Right atrium auricular region (tissue), 2 donors: ENCODE measurements around the gene RPN2. TPM values are rescaled to one million over a fixed set of nuclear protein-coding genes. Genes with fewer than 3 reads are reported as not detected.

Source experiments
- DNase-seq: peaks from one replicate; pipeline ENCODE4 v3.0.0-alpha.2; 2019; ENCODE audit warnings: low spot score
- H3K27ac ChIP-seq, 2 donors: fragments of 200-600 bp; sonication (generic); 1 replicate in 1 of 2; 2 replicates in 1 of 2; pipeline ENCODE4 v1.5.1; 2016 to 2019
- H3K27me3 ChIP-seq, 2 donors: fragments of 200-600 bp; sonication (generic); one replicate each; pipeline versions ENCODE4 v1.5.1 to v1.6.0; 2017 to 2019
- H3K36me3 ChIP-seq: fragments of 200-600 bp; sonication (generic); one replicate; pipeline ENCODE4 v1.5.1; 2016
- H3K4me1 ChIP-seq, 2 donors: fragments of 200-600 bp; sonication (generic); one replicate each; pipeline versions ENCODE4 v1.5.1 to v1.6.0; 2017 to 2019
- H3K4me3 ChIP-seq, 2 donors: fragments of 200-600 bp; sonication (generic); 1 replicate in 1 of 2; 2 replicates in 1 of 2; pipeline ENCODE4 v1.5.1; 2017 to 2019; ENCODE audit warnings: mild to moderate bottlenecking in 1 of 2, moderate library complexity in 1 of 2
- H3K9me3 ChIP-seq, 2 donors: fragments of 200-600 bp; sonication (generic); one replicate each; pipeline ENCODE4 v1.5.1; 2019
- total RNA-seq, 2 donors: library from RNA; depleted of rRNA; stranded (reverse); fragments of >200 nt; gene quantifications; one replicate each; pipeline ENCODE4 v1.1.0, GENCODE V29; 2016
- TF ChIP-seq, protein P1 (sequence below), 2 donors: fragments of 200-600 bp; sonication (generic); IDR thresholded peaks; one replicate each; pipeline ENCODE4 v1.5.1; 2019; ENCODE audit warnings: antibody characterized with exemption in 2 of 2

The RPN2 gene
- total RNA-seq, 2 donors from 2014 or later, result 126 to 129 TPM

GRCh38 chr20:37200926-37201826 is 22.0 kb downstream of the RPN2 start:
- no peaks in the 10 kb centered on the region for H3K27me3 ChIP-seq
- DNase-seq, result no peak
- peaks cover 0 to 14% of the 10 kb centered on the region in 2 donors for H3K4me1 ChIP-seq
- H3K9me3 ChIP-seq, result no peaks in the 10 kb centered on the region
- H3K27ac ChIP-seq, result peak overlapping the region in 1 of 2 donors; percentile 63
- TF ChIP-seq, protein P1, sequence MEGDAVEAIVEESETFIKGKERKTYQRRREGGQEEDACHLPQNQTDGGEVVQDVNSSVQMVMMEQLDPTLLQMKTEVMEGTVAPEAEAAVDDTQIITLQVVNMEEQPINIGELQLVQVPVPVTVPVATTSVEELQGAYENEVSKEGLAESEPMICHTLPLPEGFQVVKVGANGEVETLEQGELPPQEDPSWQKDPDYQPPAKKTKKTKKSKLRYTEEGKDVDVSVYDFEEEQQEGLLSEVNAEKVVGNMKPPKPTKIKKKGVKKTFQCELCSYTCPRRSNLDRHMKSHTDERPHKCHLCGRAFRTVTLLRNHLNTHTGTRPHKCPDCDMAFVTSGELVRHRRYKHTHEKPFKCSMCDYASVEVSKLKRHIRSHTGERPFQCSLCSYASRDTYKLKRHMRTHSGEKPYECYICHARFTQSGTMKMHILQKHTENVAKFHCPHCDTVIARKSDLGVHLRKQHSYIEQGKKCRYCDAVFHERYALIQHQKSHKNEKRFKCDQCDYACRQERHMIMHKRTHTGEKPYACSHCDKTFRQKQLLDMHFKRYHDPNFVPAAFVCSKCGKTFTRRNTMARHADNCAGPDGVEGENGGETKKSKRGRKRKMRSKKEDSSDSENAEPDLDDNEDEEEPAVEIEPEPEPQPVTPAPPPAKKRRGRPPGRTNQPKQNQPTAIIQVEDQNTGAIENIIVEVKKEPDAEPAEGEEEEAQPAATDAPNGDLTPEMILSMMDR (IDR thresholded peaks at IDR 0.05), result no peak
- H3K4me3 ChIP-seq, result no peak overlapping the region
- peaks cover 45% of the 10 kb centered on the region for H3K36me3 ChIP-seq

DNA sequence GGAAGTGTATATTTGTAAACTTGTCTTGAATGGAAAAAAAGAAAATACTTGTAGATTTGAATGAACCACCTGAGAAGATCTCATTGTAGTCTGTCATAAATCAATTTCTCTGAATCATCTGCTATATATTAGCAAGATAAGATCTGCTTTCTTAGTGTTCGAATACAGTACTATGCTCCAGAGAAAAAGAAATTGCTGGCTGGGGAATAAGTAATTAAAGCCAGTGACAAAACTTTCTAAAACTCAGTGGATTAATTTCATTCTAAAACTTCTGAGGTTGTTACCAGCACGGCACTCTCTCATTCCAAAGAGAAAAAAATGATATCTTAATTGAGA is 22.7 kb downstream of the RPN2 start:
- H3K9me3 ChIP-seq, result no peaks in the 10 kb centered on the region
- peaks cover 0 to 14% of the 10 kb centered on the region in 2 donors for H3K4me1 ChIP-seq
- no peak for DNase-seq
- H3K27me3 ChIP-seq, result no peaks in the 10 kb centered on the region
- H3K27ac ChIP-seq, result peak overlapping the region; percentile 26 to 63
- no peak overlapping the region for H3K4me3 ChIP-seq
- peaks cover 49% of the 10 kb centered on the region for H3K36me3 ChIP-seq
- TF ChIP-seq, protein P1 (IDR thresholded peaks at IDR 0.05), result no peak

DNA sequence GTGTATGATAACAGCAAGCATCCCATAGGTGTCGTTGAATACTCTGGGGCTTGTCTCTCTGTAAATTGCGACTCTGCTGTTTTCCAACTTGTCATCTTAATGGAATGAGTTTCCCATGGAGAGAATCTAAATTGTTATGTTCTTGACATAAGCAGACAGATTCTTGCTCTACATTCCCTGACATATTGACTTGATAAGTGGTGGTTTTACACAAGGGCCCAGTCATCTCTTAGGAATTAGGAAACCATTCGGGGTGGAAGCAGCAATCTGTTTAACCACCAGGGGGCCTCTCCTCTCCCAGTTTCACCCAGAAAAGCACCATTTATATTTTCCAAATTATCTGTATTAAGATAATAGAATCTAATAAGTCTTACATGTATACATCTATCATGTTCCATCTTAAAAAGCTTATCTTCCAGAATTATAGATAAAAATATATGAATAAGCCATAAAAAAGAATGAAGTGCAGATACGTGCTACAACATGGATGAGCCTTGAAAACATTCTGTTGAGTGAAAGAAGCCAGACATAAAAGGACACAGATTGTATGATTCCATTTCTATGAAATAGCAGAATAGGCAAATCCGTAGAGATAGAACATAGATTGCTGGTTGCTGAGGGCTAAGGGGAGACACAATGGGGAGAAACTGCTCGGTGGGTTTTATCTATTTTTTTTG is 23.3 kb downstream of the RPN2 start:
- no peak for DNase-seq
- no peaks in the 10 kb centered on the region for H3K9me3 ChIP-seq
- H3K36me3 ChIP-seq, result peaks cover 55% of the 10 kb centered on the region
- no peaks in the 10 kb centered on the region for H3K27me3 ChIP-seq
- peak overlapping the region; percentile 26 to 63 for H3K27ac ChIP-seq
- TF ChIP-seq, protein P1 (IDR thresholded peaks at IDR 0.05), result peak; percentile 81 to 83
- H3K4me1 ChIP-seq, result peaks cover 0 to 14% of the 10 kb centered on the region in 2 donors
- no peak overlapping the region for H3K4me3 ChIP-seq

DNA sequence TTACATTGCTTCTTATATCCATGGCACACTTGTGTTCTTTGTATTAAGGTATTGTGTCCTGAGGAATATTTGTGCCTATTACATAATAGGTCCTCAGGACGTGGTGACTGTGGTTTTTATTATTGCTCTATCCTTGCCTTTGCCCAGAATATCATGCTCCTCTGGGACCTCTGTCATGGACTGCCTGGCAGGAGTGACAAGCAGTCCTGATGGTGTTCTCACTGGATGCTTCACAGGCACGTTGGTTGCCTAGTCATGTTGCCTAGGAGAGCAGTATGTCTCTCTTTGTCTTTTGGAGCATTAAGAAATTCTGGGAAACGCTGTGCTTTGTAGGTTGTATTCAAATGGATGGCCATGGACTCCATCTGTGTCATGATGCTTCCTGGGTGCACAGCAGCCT is 24.9 kb downstream of the RPN2 start:
- H3K4me1 ChIP-seq, result peaks cover 0 to 14% of the 10 kb centered on the region in 2 donors
- no peak overlapping the region for H3K27ac ChIP-seq
- no peak overlapping the region for H3K4me3 ChIP-seq
- H3K9me3 ChIP-seq, result no peaks in the 10 kb centered on the region
- no peaks in the 10 kb centered on the region for H3K27me3 ChIP-seq
- no peak for DNase-seq
- TF ChIP-seq, protein P1 (IDR thresholded peaks at IDR 0.05), result no peak
- H3K36me3 ChIP-seq, result peaks cover 66% of the 10 kb centered on the region

GRCh38 chr20:37205130-37205529 is 26.0 kb downstream of the RPN2 start:
- Histone ChIP-seq H3K9me3 (no peaks in the 10 kb centered on the region), H3K4me1 (peaks cover 0 to 14% of the 10 kb centered on the region in 2 donors), H3K4me3 (no peak overlapping the region), H3K27me3 (no peaks in the 10 kb centered on the region), H3K36me3 (peaks cover 66% of the 10 kb centered on the region), H3K27ac (no peak overlapping the region)
- TF ChIP-seq, protein P1 (IDR thresholded peaks at IDR 0.05), result no peak
- no peak for DNase-seq
